NCI-H1092 treated with DMSO at 0.1 percent for 48 hours (cell line): ENCODE results near the gene VSX2.
A peak's percentile ranks its signal among the peaks of the same experiment; 100 is the strongest.

ENCODE experiments used
- DNase-seq: peaks from one replicate; lab custom pipeline; 2025; lab: John Stamatoyannopoulos, UW

The VSX2 gene

GRCh38 chr14:74302634-74303569 is 63.7 kb downstream of the VSX2 start, which contains the start of gene ABCD4:
Gene ABCD4, minus strand, starts transcription at chr14:74302934. Its CDS starts 22 bp downstream, at chr14:74302912.
- DNase-seq = peak; percentile 95

DNA sequence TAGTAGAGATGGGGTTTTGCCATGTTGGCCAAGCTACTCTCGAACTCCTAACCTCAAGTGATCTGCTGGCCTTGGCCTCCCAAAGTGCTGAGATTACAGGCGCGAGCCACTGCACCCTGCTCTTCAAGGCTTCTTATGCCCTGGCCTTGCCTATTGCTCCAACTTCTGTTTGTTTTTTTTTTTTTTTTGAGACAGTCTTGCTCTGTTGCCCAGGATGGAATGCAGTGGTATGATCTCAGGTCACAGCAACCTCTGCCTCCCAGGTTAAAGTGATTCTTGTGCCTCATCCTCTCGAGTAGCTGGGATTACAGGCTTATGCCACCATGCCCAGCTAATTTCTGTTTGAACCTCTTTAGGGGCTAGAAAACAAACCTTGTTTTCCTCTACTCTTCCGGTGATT is 69.4 kb downstream of the VSX2 start:
- no peak for DNase-seq

- no peak for DNase-seq
Observed at GRCh38 chr14:74309125-74310022, 70.1 kb downstream of the VSX2 start.

GRCh38 chr14:74312161-74312560 is 72.9 kb downstream of the VSX2 start:
- DNase-seq = no peak
